LNCaP clone FGC (cell line): ENCODE results near the gene CLSTN2.

Source experiments
- DNase-seq: peaks from one replicate; pipeline ENCODE4 v3.0.0-alpha.2; 2011; ENCODE audit warnings: low read depth
- H3K4me3 ChIP-seq: 2 replicates; pipeline ENCODE4 v1.5.1; 2011; ENCODE audit warnings: mild to moderate bottlenecking, low read depth, low read length, control low read depth
- TF ChIP-seq, protein P1 (sequence below): IDR thresholded peaks from 2 replicates; pipeline ENCODE4 v1.5.1; 2012; ENCODE audit warnings: mild to moderate bottlenecking; ENCODE audit not compliant: control insufficient read depth, insufficient read depth; ENCODE audit errors: extremely low read depth

The CLSTN2 gene

DNA sequence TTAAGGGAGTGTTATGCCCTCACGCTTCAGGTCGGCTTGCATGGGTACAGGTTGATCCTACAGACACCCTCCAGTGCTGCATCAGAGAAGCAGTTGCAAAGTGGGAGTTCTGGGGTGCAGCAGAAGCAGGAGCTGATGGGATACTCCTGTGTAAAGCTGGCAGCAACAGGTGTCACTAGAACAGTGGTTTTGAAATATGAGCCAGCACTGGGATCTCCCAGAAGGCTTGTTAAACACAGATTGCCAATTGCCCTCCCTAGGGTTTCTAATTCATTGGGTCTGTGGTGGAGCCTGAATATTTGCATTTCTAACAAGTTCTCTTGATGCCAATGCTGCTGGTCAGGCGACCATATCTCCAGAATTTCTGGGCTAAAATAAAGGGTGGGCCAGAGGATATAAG, 350.4 kb downstream of the CLSTN2 start:
- DNase-seq, result no peak
- TF ChIP-seq, protein P1, sequence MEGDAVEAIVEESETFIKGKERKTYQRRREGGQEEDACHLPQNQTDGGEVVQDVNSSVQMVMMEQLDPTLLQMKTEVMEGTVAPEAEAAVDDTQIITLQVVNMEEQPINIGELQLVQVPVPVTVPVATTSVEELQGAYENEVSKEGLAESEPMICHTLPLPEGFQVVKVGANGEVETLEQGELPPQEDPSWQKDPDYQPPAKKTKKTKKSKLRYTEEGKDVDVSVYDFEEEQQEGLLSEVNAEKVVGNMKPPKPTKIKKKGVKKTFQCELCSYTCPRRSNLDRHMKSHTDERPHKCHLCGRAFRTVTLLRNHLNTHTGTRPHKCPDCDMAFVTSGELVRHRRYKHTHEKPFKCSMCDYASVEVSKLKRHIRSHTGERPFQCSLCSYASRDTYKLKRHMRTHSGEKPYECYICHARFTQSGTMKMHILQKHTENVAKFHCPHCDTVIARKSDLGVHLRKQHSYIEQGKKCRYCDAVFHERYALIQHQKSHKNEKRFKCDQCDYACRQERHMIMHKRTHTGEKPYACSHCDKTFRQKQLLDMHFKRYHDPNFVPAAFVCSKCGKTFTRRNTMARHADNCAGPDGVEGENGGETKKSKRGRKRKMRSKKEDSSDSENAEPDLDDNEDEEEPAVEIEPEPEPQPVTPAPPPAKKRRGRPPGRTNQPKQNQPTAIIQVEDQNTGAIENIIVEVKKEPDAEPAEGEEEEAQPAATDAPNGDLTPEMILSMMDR, result no peak
- H3K4me3 ChIP-seq, result no peak overlapping the region

DNA sequence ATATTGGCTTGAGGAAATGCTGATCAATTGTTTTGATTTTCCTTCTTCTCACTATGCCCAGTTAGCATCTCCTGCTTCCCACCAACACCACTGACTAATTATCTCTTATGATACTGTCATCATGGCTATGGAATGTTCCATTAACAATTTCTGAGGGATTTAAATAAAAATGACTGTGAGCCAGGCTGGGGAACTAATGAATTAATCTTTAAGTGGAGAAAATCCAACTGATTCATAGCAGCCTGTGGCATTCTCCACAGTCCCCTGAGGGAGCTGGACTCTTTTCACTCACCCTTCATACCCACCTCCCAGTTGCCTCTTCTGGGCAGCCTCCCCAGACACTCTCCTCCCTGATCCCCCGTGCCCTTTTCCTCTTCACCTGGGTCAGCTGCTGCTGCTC, 353.6 kb downstream of the CLSTN2 start:
- H3K4me3 ChIP-seq, result no peak overlapping the region
- TF ChIP-seq, protein P1, result no peak
- no peak for DNase-seq

DNA sequence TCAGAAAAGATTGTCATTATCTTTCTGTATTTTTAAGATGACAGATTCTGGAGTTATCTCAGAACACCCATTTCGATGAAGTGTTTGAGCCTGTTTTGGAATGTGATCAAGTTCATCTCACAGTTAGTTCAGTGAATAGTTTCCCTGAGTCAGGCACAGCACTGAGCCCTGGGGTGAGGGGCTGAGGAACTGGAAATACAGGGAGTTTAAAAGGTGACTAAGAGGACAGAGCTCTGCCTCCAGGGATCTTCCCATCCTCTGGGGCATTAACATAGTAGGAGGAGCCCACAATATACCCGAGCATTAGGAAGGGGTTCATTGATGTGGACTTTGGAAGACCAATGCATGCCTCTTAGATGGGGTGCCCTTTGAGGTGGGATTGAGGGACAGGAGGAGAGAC, 355.1 kb downstream of the CLSTN2 start:
- TF ChIP-seq, protein P1, result no peak
- no peak for DNase-seq
- H3K4me3 ChIP-seq, result no peak overlapping the region

DNA sequence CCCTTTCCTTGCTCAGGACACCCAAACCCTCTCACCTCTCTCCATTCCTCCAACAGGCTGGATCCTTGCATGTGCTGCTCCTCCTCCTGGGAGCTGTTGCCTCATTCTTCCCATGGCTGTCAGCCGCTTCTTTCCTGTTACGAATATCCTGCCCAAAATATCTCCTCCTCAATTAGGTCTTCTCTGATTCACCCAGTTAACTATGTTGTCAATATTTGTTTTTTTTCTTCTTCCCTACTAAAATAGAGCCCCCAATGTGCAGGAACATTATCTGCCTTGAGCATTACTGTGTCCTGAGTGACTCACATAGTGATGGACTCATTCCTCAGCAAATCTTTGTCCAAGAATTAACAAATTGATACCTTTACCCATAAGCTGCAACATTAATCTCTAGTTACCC, 357.2 kb downstream of the CLSTN2 start:
- TF ChIP-seq, protein P1, result no peak
- DNase-seq, result no peak
- H3K4me3 ChIP-seq, result no peak overlapping the region

DNA sequence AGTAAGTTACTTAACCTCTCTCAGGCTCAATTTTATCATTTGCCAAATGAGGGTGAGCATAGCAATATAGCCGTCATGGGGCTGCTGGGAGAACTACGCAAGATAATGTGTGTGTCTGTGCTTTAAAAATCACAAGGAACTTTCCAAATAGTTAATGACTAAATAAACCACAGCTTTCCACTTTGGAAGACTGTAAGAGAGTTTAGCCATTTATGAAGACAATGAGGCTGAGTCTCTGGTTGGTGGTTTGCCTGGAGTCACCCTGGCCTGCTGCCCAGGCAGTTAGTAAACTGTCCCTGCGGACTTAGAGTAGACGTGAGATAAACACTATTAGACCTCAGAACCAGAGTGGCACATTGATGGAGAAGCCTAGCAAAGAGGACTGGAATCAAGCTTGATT, 357.7 kb downstream of the CLSTN2 start:
- H3K4me3 ChIP-seq, result no peak overlapping the region
- TF ChIP-seq, protein P1, result no peak
- no peak for DNase-seq

DNA sequence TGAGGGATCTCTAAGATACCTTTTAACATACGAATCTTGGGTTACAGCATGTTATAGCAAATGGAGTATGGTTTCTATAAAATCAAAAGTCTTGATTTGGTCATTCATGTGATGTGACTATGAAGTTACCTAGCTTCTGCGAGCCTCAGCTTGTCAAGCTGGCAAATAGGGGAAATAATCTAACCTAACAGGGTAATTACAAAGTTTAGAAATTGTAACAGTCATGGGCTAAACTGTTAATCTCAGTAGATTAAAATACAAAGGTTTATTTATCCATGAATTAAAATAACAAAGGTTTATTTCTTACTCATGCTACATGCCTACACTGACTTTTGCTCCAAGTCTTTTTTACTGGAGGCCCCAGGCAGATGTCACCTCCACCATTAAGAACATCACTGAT, 359.1 kb downstream of the CLSTN2 start:
- DNase-seq, result no peak
- TF ChIP-seq, protein P1, result no peak

DNA sequence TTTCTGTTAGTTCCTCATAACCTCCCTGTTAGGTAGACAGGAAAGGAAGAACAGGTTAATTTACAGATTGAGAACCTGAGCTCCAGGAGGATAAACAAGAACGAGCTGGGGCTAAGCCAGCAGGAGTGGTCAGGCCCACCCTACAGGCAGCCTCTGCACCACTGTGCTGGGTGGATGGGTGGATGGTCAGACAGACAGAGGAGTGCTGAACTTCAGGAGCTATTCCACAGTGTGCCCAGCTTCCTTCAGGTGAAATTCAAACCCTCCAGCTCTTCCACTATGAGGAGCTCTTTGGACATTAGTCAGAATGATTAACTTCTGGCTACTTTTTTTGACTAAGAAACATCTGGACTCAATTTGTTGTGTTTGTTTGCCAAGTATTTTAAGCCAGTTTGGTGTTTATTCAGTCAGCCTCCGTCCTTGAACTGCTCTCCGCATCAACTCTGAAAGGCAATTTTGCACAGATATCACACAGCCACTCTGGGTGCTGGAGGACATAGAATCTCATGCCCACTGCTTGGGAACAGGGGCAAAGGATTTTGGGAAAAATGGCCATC, 361.9 kb downstream of the CLSTN2 start:
- H3K4me3 ChIP-seq, result no peak overlapping the region
- TF ChIP-seq, protein P1, result no peak
- DNase-seq, result no peak

More for the DNA sequence above, 359.1 kb downstream of the CLSTN2 start:
- H3K4me3 ChIP-seq, result no peak overlapping the region
